Measurements from ENCODE around the gene ARF5. TPM values are rescaled to one million over a fixed set of nuclear protein-coding genes. Genes with fewer than 3 reads are reported as not detected.
A peak's percentile ranks its signal among the peaks of the same experiment; 100 is the strongest.

ARF5 gene
- total RNA-seq, 1 experiment from 2014 or later = 227 TPM

DNA sequence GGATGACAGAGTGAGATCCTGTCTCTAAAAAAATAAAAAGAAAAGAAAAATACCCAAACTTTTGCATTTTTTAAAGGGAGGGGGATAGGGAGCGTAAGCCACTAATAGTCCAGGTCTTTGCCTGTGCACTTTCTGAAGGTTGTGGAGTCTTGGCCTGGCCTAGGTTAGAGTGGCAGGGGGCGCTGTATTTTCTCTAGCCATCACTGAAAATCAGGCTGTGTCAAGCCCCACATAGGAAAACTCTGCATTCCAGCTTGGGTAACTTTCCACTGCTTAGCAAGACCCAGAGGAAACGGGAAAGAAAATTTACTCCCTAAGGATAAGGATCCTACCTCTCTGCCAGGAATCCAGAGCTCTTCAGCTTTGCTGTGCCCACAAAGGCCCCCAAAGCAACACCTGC lies 40.2 kb downstream of the ARF5 start:
- Histone ChIP-seq H3K4me1 (replicated peaks; ENCODE audit: insufficient read depth) (no peaks in the 10 kb centered on the region), H3K36me3 (ENCODE audit: low read depth) (no peaks in the 10 kb centered on the region), H3K27ac (no peak overlapping the region), H2AFZ (no peak overlapping the region), H4K20me1 (ENCODE audit: insufficient read depth) (no peaks in the 10 kb centered on the region), H3K9me3 (ENCODE audit: insufficient read depth, low read depth) (no peaks in the 10 kb centered on the region), H3K9me2 (ENCODE audit: insufficient read depth) (no peaks in the 10 kb centered on the region), H3K27me3 (ENCODE audit: insufficient read depth, low read depth) (peaks cover 5% of the 10 kb centered on the region; the same call in 1 of the 2 replicates), H3K4me2 (no peak overlapping the region), H3F3A (ENCODE audit: insufficient read depth, low read depth) (no peaks in the 10 kb centered on the region), H3K79me2 (ENCODE audit: low read depth) (no peaks in the 10 kb centered on the region), H3K4me3 (no peak overlapping the region)
- DNase-seq = no peak
- ChIA-PET CTCF (interaction anchor here (0.6 kb wide), 1 partner anchor 12 kb away, joined by 3 read pairs; no protein-coding TSS in a partner anchor), POLR2A (ENCODE audit: unreplicated experiment) (no interaction called here)
- intact Hi-C loops (cut with micrococcal nuclease; ENCODE audit: unreplicated experiment) = no loop called here
- TF ChIP-seq EZH2 (IDR thresholded peaks at IDR 0.05; ENCODE audit: low read depth) = no peak
- TF ChIP-seq, protein P1, sequence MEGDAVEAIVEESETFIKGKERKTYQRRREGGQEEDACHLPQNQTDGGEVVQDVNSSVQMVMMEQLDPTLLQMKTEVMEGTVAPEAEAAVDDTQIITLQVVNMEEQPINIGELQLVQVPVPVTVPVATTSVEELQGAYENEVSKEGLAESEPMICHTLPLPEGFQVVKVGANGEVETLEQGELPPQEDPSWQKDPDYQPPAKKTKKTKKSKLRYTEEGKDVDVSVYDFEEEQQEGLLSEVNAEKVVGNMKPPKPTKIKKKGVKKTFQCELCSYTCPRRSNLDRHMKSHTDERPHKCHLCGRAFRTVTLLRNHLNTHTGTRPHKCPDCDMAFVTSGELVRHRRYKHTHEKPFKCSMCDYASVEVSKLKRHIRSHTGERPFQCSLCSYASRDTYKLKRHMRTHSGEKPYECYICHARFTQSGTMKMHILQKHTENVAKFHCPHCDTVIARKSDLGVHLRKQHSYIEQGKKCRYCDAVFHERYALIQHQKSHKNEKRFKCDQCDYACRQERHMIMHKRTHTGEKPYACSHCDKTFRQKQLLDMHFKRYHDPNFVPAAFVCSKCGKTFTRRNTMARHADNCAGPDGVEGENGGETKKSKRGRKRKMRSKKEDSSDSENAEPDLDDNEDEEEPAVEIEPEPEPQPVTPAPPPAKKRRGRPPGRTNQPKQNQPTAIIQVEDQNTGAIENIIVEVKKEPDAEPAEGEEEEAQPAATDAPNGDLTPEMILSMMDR (conservative IDR thresholded peaks at IDR 0.05) = no peak
- BruUV-seq (replicated peaks) = no TSS peak

DNA sequence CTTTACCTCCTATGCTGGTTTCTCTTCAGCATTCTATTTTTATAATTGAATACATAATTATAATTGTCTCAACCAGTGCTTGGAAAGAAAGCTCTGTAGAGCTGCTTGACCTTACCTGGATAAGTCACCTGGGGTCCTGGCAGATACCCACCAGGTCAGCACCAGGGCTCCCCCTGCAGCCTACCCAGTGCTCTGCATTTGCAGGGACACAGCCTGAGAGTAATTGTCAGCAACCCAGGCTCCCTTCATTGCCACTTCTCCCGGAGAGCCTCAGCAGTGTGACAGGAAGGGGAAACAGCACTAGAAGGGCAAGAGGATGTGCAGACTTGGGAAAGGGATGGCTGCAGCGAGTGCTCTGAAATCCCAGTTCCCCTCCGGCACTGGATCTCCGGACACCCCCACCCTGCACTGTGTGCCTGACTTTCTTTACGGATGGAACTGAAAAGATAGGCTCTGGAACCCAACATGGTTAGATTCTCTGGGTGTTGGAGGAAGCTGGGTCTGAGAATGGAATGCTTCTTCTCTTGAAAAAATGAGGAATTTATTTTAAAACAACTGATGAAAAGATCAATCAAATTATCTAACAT lies 41.1 kb downstream of the ARF5 start:
- no peaks in the 10 kb centered on the region for H3K36me3 ChIP-seq (ENCODE audit: low read depth)
- 0 out of 2 replicates have a peak, but pooled peaks cover 4% of the 10 kb centered on the region for H3K27me3 ChIP-seq (ENCODE audit: insufficient read depth, low read depth)
- H3K4me3 ChIP-seq = no peak overlapping the region
- POLR2A ChIA-PET (ENCODE audit: unreplicated experiment) = no interaction called here
- CTCF ChIA-PET = no interaction called here
- H3K9me2 ChIP-seq (ENCODE audit: insufficient read depth) = no peaks in the 10 kb centered on the region
- peak in 1 of 2 experiments; percentile 17 for DNase-seq
- BruUV-seq (replicated peaks) = no TSS peak
- no peaks in the 10 kb centered on the region for H3K4me1 ChIP-seq (replicated peaks; ENCODE audit: insufficient read depth)
- no peaks in the 10 kb centered on the region for H3F3A ChIP-seq (ENCODE audit: insufficient read depth, low read depth)
- no peak for TF ChIP-seq EZH2 (IDR thresholded peaks at IDR 0.05; ENCODE audit: low read depth)
- TF ChIP-seq, protein P1 (conservative IDR thresholded peaks at IDR 0.05) = peak; percentile 60; the same call in 1 of the 2 replicates
- intact Hi-C loops (cut with micrococcal nuclease; ENCODE audit: unreplicated experiment) = no loop called here
- no peaks in the 10 kb centered on the region for H3K9me3 ChIP-seq (ENCODE audit: insufficient read depth, low read depth)
- H3K79me2 ChIP-seq (ENCODE audit: low read depth) = no peaks in the 10 kb centered on the region
- H3K4me2 ChIP-seq = no peak overlapping the region
- no peaks in the 10 kb centered on the region for H4K20me1 ChIP-seq (ENCODE audit: insufficient read depth)
- no peak overlapping the region for H3K27ac ChIP-seq
- H2AFZ ChIP-seq = no peak overlapping the region

DNA sequence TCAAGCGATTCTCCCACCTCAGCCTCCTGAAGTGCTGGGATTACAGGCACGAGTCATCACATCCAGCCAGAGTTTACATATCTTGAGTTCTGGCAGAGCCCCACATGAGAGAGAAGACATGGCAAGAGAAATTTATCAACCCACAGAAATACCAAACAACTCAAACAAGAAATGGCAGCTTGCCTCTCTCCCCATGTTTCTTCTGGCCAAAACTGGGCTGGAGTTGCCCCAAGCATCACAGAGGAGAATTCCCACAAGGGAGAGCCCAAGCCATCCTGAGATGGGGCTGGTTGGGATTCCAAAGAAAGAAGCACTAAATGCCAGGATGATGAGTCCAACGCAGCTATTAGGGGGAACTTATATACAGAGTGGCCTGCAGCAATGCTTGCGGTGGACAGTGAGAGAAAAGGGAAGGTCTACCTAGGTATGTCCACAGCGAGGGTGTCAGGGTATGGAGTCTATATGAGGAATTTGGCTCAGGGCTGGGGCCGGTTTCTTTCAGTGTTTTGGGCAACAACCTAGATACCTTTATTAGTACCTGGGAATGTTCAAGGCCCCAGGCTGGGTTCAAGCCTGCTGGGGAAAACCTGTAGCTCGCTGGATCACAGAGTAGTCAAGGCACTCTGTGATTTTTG lies 44.2 kb downstream of the ARF5 start:
- CTCF ChIA-PET = no interaction called here
- H3F3A ChIP-seq (ENCODE audit: insufficient read depth, low read depth) = no peaks in the 10 kb centered on the region
- H4K20me1 ChIP-seq (ENCODE audit: insufficient read depth) = no peaks in the 10 kb centered on the region
- H3K27ac ChIP-seq = no peak overlapping the region
- no peak overlapping the region for H3K4me3 ChIP-seq
- no peak overlapping the region for H2AFZ ChIP-seq
- intact Hi-C loops (cut with micrococcal nuclease; ENCODE audit: unreplicated experiment) = no loop called here
- no peaks in the 10 kb centered on the region for H3K79me2 ChIP-seq (ENCODE audit: low read depth)
- 0 out of 2 replicates have a peak, but pooled peaks cover 4% of the 10 kb centered on the region for H3K27me3 ChIP-seq (ENCODE audit: insufficient read depth, low read depth)
- H3K9me3 ChIP-seq (ENCODE audit: insufficient read depth, low read depth) = no peaks in the 10 kb centered on the region
- no peak for TF ChIP-seq EZH2 (IDR thresholded peaks at IDR 0.05; ENCODE audit: low read depth)
- TF ChIP-seq, protein P1 (conservative IDR thresholded peaks at IDR 0.05) = no peak
- POLR2A ChIA-PET (ENCODE audit: unreplicated experiment) = no interaction called here
- no peak overlapping the region for H3K4me2 ChIP-seq
- DNase-seq = no peak
- H3K9me2 ChIP-seq (ENCODE audit: insufficient read depth) = no peaks in the 10 kb centered on the region
- no peaks in the 10 kb centered on the region for H3K4me1 ChIP-seq (replicated peaks; ENCODE audit: insufficient read depth)
- no peaks in the 10 kb centered on the region for H3K36me3 ChIP-seq (ENCODE audit: low read depth)
- no TSS peak for BruUV-seq (replicated peaks)

Measured in PC-9 (cell line).